Subcutaneous adipose tissue (tissue), 4 donors: Measurements from ENCODE around the gene BBS1. TPM values are rescaled to one million over a fixed set of nuclear protein-coding genes. Genes with fewer than 3 reads are reported as not detected.

Experiments
- CTCF ChIP-seq: fragments of 450-650 bp; IDR thresholded peaks from one replicate; pipeline ENCODE4 v1.5.1; 2016; ENCODE audit warnings: low read depth, mild to moderate bottlenecking, control low read depth, antibody characterized with exemption, moderate library complexity
- total RNA-seq, 4 donors: library from RNA; depleted of rRNA; stranded (reverse); fragments of >200 nt; gene quantifications; one replicate each; pipeline ENCODE4 v1.1.0, GENCODE V29; 2016

The BBS1 gene
- total RNA-seq, 4 donors from 2014 or later: 25.5 to 53.7 (median 39.3) TPM

DNA sequence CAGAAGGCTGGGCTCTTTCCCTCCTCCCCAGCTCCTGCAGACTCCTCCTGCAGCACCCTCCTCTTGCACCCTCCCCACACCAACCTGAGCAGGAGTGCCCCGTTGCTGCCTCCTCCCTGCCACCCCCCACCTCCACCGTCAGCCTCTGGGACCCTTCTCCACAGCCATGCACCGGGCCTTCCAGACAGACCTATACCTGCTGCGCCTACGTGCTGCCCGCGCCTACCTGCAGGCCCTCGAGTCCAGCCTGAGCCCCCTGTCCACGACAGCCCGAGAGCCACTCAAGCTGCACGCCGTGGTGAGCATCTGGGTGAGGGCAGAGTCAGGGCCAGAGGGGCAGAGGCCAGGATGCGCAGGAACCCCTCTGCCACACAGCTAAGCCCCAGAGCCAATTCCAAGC lies 19.2 kb downstream of the BBS1 start:
- no peak for TF ChIP-seq CTCF

- TF ChIP-seq CTCF: no peak
Observed at GRCh38 chr11:66530927-66531709, 20.7 kb downstream of the BBS1 start.

DNA sequence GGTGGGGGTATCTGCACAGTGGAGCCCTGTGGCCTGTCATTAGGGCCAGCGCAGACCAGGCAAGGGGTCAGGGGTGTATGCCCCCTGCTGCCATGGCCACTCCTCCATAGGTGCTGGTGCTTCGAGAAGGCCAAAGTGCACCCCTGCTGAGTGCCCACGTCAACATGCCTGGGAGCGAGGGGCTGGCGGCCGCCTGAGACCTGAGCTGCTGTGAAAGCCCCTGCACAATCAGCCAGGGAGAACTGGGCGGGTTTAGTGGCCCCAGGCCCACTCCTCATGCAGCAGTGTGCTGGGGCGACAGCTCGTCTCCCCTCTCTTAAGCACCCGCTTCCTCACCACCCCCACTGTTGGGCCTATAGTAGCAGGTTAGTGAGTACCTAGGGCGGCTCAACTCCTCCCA lies 21.4 kb downstream of the BBS1 start:
- no peak for TF ChIP-seq CTCF

- no peak for TF ChIP-seq CTCF
Observed at GRCh38 chr11:66532784-66533183, 22.3 kb downstream of the BBS1 start.

DNA sequence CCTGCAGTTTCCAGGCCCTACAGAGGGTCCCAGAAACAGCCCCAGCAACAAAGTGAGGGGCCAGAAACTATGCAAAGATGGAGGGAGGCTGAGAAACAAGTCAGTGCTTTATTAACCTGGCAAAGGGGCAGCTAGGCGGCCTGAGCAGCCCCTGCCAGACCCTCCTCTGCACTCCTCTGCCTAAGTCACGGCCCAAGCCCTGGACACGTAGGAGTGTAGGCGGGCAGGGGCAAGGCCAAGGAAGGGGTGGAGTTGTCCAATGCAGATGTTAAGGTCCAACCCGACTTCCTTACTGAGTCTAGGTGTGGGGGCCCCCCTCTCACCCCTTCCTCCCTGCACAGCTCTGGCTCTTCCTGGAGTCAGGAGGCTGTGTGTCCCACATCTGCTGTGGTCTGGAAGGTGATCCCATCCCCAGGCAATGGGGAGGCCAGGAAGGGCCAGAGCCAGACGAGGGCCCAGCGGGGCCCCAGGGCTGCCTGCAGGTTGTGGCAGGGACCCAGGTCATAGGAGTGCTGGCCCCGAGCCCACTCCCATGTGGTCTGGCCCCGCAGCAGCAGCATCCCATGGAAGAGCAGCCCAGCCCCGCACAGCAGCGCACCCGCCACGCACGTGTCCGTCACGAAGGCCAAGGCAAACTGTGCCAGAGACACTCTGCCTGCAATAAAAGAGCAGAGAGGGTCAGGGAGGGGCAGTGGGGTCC lies 28.9 kb downstream of the BBS1 start:
- no peak for TF ChIP-seq CTCF

- TF ChIP-seq CTCF: no peak
Observed at GRCh38 chr11:66539870-66540213, 29.4 kb downstream of the BBS1 start.

DNA sequence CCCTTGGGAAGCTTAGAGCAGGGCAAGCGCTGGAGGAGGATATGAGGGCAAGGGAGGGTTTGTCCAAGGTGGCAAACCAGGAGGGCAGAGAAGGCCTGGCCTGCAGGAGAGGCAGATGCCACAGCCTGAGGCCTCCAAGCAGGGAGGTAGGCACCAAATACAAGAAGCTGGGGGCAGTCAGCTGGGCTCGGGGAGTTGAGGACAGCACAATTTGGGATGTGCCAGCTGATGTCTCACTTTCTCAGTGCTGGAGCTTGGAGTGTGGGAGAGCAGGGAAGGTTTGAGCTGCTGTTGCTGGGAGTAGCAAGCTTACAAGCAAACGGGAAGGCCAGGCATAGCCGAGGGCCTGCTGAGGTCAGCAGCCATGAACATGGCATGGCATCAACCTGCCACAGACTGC lies 31.5 kb downstream of the BBS1 start:
- no peak for TF ChIP-seq CTCF
